Hindlimb muscle (tissue), 1 donor: ENCODE measurements around the gene DENND4B. TPM values are rescaled to one million over a fixed set of nuclear protein-coding genes. Genes with fewer than 3 reads are reported as not detected.

Experiments
- DNase-seq: peaks from one replicate; pipeline ENCODE4 v3.0.0-alpha.2; 2013
- polyA plus RNA-seq: library from polyadenylated mRNA; unstranded; fragments of 120-200 nt; gene quantifications from one replicate; pipeline ENCODE4 v1.2.1, GENCODE V29; 2013; ENCODE audit not compliant: insufficient read length

DENND4B gene
- polyA plus RNA-seq, 1 donor: 39.7 TPM

DNA sequence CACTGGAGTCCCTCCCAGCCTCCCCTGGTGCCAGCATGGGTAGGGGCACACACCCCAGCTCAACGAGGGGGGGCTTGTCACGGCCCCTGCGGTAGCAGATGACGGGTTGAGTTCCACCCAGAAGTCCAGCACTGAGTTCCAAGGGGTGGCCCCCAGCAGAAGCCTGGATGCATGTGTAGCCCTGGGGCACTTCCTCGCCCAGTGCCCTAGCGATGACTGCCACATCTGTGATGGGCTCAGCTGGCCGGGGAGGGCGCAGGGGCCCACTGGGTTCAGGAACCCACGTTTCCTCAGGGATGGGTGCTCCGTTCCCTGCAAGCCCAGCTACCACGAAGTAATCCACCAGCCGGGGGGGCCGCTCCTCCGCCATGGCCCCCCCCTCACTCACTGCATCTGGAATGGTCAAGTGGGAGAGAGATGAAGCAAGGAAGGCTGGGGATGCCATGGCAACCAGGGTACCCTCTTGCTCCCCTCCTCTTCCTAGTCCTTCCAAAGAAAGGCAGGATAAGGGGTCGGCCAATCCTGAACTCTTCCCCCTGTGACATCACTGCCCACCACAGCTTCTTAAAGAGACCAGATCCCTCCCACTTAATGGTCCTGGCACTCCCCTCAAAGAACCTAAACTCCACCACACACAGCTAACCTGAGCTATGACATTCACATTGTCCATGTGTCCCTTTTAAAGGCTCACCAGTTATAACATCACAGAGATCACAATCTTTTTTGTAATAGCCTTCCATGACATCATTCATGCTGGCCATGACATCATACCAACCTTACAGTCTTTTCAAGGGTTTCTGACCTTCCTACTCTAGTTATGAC is 2.3 kb downstream of the DENND4B start:
- DNase-seq: no peak

DNA sequence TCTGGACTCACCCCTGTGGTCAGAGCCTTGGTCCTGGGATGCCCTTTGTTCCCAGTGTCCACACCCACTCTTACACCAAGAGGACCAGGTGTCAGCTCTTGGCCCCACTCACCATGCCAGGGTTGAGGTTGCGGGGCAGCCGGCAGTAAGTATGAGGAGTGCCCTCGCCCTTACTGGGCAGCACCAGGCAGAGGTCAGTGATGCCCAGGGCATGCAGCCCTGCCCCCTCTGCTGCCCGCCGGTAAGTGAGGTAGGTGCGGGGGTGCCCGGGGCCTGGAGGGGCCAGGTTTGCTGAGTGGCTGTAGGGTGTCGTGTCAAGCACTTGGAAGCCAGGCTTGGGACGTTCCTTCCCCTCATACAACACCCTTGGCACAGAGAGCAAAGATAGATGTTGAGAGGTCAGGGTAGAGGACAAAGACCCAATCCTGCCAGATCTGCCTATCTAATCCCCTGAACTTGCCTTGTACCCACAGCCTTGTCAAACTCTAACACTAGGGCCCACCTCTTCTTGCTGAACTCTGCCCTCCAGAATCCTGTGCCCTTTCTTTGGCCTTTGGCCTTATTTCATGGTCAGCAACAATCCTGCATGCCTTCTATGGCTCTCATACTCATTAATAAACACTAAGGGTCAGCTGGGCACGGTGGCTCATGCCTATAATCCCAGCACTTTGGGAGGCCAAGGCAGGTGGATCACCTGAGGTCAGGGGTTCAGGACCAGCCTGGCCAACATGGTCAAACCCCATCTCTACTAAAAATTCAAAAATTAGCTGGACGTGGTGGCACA is 3.6 kb downstream of the DENND4B start:
- no peak for DNase-seq

DNA sequence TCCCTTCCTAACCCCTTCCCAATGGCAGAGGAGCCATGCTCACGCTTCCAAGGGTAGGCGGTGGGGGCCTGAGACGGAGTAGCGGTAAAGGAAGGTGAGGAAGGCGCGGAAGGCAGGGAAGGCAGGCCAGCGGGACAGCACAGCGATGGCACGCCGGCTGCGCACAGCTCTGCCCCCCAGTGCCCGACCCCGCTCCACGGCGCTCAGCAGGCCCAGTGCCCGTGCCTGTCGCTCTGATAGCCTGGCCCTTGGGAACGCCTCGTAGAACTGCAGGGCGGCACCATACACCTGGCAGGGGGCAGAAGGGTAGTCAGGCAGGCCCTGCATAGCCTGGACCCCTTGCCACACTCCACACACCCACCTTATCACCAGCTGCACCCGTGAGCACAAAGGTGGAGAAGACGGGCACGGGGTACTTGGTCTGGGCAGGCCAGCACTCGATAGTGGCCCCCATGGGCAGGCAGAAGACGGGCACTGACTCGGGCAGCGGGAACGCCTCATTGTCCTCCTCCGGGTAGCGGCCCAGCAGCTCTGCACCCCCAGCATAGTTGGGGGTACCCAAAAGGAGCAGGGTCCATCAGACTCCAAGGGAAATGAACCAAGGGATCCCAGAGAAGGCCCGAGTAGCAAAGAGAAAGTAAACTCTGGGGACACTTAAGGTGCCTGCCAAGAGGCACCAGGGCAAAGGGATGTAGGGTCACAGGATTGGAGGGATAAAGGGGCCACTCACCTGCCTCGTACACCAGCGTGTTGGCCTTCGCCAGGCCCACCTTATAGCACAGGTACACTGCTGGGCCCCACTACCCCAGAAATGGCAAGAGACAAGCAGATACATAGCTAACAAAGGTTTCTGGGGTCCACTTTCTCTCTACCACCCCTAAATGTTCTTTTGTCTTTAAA is 4.4 kb downstream of the DENND4B start:
- no peak for DNase-seq

DNA sequence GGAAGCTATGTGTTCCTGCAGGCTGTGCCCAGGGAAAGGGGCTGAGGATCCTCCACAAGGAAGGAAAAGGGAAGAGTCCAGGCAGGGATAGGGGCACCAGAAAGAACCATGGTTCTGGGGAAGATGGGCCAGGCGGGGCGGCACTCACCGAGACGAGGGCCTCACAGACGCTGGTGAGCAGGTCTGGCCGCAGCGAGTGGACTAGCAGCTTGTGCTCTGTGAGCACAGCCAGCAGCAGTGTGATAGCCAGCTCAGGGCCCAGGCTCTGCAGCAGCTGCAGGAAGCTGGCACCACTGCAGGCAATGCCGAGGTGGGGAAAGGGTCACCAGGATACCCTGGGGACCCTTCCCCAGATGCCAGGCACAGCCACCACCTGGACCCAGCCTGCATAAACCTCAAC is 5.8 kb downstream of the DENND4B start:
- no peak for DNase-seq

DNA sequence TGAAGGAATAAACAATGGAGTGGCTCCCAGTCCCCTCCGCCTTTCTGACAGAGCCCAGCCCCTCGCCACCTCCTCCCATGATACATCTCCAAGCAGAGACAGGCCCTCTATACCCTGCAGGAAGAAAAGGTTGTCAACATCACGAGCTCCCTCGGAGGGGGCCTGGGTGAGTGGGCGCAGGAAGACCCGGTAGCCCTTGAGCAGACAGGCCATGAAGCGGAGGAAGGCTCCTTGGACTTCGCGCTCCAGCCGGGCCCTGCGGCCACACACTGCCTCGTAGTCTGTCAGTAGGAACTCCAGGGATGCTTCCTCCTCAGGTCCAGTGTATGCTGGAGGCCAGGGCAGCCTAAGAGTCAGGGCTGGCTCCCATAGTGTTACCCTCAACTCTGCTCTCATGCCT is 7.0 kb downstream of the DENND4B start:
- no peak for DNase-seq

DNA sequence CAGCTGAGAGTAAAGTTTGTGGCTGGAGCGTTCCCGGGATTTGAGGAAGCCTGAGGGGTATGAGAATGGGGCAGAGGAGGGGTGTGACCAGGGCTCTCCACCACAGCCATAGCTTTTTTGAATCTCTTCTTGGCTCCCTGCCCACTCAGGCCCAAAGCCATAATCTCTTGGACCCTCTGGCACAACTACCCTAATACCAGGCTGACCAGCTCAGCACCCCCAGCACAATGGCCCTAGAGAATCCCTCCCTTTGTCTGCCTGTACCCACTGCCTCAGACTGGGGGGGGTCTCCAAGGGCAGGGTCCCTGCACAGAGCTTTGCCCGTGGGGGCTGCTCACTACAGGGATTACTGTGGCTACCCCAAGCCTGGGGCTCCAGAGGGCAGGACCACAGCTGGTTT is 7.5 kb downstream of the DENND4B start:
- no peak for DNase-seq

DNA sequence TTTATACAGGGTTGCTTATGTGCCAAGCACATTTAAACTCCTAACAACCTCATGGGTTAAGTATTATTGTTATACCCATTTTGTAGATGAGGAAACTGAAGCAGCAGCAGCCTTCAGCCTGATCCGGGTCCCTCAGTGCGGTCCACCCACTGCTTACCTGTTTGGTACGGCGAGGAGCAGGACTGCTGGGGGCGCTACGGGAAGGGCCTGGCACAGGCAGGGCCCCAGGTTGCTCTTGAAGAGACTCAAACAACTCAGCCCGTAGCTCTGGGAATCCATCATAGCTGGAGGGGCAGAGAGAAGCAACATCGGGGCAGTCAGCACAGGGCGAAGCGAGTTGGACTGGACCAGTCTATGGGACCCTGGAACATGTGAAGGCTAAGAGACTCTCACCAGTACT is 9.2 kb downstream of the DENND4B start:
- no peak for DNase-seq

DNA sequence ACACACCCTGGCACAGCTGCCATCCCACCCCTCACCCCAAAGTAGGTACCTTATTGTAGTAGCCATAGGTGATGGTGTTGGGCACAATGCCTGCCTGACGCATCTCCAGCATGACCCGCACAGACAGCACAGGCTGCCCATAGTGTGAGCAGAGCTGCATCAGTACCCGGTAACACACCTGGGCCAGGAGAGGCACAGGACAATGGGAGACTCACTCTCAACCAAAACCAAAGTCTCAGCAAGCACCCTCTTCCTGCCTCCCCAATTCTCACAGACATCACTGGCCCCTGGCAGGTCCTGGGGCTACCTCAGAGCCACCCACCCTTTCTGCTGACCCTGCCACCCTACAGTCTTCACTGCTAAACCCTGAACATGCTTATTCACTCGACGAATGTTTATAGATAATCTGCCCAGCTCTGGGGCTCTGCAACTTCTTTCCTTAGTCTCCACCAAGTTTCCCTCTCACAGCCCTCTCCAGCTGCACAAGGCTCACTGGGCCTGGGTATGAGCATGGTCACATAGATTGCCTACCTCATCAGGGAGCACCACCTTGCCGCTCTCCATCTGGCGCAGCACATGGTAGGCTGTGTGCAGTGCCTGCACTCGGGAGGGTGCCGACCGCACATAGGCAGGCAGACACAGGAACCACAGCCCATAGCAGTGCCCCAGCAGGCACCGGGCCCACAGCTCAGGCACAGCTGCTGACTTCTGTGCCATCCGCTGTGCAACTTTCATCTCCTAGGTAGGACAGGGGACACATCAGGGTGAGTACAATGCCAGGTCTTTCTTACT is 10.3 kb downstream of the DENND4B start:
- DNase-seq: no peak

DNA sequence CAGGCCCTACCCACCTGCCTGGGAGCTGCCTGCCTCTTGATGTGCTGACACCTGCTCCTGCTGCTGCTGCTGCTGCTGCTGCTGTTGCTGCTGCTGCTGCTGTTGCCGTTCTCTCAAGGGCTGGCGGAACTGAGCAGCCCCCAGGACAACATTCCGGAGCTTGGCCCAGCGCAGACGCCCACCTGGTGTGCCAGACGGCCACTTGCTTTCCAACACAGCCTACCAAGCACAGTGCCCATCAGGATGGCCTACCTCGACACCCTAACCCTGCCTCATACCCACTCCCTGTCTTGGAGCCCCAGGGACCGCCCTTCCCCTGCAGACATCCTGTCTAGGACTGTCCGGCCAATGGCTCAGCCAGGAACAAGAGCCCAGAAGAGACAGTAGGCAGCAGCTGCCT is 11.8 kb downstream of the DENND4B start:
- DNase-seq: no peak

DNA sequence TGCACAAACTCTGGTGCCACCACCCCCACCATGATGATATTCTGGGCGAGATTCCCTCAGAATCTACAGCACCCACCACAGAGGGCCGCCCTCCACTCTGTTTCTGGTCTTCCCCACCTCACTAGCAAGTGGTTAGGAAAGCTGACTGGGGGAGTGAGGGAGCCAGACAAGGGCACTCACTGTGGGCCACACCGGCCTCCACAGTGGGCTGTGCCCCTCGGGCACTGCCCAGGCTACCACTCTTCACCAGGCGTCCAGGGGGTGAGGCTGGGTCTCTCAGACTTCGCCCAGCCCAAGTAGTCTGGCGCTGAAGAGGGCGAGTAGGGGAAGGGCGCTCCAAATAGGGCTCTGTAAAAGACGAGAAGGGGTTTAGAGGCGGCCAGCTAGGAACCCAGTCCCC is 12.6 kb downstream of the DENND4B start:
- no peak for DNase-seq

DNA sequence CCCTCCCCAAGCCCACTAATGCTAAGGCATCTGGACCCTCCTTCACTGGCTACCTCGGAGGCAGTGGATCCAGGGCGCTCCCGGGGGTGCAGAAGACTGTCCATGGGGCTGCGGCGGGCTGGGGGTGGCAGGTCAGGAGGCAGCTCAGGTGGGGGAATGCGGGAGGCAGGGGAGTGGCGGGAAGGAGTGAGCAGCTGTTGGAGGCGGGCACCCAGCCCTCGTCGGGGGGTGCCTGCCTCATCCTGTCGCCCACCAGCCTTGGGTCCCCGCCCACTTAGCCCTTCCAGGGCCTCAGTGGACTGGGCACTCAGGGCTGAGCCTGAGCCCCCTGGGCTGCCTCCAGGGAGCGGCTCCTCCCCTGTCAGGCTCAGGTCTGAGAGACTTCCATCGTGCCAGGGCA is 13.1 kb downstream of the DENND4B start:
- DNase-seq: no peak

DNA sequence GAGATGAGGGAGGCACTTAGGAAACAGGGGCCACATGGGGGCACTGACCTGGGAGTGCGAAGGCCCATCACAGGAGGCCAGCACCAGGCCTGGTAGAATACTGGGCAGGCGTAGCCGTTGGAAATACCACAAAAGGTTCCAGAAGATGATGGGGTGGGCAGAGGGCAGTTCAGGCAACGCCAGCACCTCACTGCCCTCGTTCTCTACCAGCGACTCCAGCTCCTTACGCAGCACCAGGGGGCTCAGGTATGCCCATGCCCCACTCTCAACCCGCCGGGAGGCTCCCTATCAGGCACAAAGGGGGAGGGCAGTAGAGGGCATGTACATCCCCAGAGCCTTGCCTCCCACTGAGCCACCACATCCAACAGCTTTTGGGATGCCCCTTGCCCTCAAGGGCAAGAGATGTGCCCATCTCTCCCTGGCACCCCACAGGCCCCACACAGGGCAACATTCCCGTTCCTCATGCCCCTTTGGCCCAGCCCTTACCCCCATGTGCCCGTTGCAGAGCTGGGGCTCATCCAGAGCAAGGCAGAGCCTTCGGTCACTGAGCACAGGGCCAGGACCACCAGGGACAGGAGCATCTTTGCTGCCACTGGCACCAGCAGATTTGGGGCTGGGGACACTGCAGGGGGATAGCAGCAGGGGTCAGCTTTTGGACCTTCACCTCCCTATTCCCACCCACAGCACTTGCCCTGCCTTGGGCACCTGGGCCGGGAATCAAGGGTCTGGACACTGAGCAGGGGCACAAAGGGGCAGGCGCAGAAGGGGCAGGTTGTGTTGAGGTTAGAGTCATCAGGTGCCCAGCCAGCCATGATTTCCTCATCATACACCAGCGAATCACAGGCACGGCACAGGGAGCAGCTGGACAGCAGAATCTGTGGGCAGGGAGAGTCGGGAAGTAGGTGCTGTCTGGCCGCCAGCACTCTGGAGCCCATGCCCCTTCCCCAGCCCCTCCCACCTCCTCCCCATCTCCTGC is 14.1 kb downstream of the DENND4B start:
- DNase-seq: no peak

DNA sequence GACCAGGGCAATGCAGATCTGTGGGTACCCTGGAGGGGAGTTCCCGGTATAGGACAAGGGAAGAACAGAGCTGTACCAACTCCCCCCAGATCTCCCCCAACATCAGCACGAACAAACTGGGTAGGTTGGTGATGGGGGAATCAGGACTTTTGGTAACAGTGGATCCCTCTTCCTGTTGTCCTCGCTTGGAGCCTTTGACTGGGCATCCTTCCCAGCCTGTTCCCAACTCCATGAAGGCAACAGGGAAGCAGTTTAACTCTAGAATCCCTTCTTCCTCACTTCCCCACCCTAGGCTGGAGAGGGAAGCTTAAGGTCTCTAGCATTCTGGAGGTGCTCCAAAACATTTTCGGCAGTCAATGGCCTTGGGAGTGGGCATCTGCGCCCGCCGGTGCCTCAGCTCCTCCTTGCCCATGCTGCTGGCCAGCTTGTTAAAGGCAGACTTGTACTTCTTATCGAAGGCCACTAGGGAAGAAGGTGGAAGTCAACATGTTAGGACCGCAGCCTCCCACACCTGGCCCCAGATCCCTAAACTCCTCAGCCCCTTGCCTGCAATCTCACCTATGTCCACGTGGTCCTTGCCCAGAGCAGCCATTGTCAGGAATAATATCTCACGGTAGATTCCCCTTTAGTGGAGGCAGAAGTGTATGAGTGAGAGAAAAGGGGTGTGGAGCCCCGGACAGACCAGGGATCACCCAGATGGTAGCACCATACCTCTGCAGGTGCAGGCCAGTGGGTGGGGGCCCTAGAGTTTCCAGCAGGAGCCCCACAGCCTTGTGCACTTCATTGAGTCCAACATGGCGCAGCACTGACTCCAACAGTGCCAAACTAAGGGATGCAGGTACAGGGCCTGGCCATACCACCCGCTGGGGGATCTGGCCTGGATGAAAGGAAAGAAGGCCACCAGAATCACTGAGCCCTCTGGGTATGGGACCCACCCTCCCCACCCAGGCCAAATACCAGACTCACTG is 16.3 kb downstream of the DENND4B start:
- no peak for DNase-seq

DNA sequence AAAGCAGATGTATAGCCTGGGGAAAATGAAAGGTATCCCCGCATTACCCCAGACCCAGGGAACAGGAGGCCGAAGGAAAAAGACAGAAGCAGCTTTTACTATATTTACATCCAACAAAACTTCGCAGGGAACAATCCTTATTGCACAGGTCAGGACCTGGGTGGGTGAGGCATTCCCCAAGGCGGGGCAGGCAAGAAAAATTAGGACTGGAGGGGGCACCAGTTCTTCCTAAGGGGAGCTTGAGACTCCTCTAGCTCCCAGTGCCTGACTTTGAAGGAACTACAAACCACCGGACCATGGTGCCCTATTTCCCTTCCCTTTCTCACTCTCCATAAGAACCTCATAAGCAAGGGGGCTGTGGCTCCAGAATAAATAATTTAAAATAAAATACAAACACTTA is 17.1 kb downstream of the DENND4B start:
- DNase-seq: no peak

DNA sequence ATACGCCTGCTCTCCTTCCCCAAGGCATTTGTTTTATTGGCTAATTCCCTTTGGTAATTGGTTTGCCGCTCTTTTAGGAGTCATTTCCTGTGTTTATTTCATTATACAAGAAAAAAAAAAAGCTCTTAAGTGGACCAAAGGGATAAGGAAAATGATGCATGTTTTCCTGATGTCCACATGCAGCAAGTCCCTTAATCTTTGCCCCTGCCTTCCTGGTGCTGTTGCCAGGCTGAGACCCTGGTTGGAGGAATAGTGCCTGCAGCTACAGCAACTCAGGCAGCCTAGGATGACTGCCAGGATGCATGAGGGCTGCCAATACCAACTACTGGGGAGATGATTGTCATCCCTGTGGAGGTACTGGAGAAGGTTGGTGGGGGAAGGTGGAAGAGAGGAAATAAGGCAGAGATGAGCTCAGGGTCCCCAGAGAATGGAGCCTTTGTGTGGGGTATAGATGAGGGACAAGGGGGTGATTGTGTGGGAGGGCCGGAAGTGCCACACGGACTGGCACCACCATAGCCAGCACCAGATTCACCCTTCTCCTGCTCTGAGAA is 17.7 kb downstream of the DENND4B start:
- DNase-seq: no peak

DNA sequence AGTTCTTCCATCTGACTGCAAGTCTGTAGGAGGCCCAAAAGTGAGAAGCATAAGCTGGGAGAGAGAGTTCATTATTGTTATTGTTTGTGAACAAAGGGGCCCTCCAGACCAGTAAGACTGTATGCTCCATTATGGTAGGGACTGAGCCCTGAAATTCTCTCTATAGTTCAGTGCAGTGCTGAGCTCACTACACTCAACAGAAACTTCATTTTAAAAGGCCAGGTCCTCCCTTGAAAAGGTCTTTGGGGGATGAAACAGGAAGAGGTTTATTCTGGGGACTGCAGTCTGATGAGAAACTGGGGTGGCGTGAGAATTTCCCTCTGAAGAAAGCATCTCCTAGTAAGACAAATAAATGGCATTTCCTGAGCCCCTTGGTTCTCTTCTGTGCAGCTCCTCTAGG is 18.3 kb downstream of the DENND4B start:
- no peak for DNase-seq

DNA sequence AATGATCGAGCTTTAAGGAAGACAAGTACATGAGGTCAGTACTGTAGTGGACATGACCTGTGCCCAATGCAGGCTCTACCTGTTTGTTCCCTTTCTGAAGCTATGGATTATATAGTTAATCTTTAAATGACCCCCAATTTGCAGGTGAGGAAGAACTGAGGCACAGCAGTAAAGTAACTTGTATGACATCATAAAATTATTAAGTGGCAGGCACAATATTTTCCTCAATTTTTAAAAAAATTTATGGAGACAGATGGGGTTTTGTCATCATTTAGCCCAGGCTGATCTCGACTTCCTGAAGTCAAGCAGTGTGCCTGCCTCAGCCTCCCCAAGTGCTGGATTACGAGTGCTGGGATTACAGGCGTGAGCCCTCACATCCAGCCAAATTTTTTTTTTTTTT is 20.1 kb downstream of the DENND4B start:
- DNase-seq: no peak

DNA sequence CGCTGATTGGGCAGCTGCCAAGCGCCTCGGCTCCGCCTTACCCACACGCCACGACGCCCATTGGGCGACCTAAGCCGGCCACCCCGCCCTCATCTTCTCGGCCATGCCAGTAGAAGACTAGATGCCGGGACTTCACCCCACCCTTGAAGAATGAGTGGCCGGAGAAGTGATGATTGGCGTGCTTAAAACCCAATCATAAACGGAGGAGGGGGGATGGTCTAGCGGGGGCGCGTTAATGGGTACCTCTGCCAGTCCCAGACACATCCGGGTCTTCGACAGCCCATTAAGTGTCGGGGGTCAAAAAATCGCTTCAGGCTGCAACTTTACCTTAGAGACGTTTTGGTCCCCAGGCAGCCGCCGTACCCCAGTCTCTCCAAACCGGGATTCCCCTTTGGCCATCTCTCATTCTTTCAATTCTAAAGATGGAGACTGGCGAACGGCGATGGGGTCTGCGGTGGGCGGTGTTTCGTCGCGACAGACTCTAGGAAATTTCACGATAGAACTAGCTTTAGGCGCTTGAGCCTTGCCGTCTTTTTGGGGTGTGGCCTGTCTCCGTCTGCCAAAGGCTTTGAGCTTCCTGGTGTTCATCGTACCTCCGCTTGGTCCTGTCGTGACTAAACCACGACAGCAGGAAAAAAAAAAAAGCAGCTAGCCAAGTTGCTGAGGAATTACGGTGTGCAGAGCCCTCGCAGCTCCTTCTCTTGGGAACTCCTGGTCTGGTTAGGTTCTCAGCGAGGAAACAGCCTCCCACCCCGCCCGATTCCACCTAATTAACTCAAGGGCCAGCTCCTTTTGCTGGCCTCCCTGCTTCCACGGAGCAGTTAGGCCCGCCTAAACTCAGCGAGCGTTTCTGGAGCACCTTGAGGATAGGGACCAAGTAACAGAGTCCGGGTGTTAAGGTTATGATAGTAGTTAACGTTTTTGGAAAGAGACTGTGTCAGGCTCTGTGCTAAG is 23.3 kb downstream of the DENND4B start, which contains the start of gene GATAD2B:
GATAD2B (minus strand) TSS at position 1 of the 954 bp plus-strand sequence. CDS start 94,625 bp downstream, outside the sequence.
- peak; percentile 99 for DNase-seq
